HFFc6 (cell line): ENCODE results near the gene ZBED2. TPM values are rescaled to one million over a fixed set of nuclear protein-coding genes. Genes with fewer than 3 reads are reported as not detected.

Source experiments
- DNase-seq: peaks from one replicate; pipeline ENCODE4 v3.0.0-alpha.2; 2018
- H3K27ac Mint-ChIP-seq: 2 replicates; pipeline ENCODE4 v1.8.0; 2020; ENCODE audit warnings: mild to moderate bottlenecking, mixed read lengths
- H3K27me3 Mint-ChIP-seq: 2 replicates; pipeline ENCODE4 v1.8.0; 2021; ENCODE audit warnings: mild to moderate bottlenecking, moderate library complexity, mixed read lengths; ENCODE audit not compliant: insufficient read depth
- H3K36me3 Mint-ChIP-seq: 2 replicates; pipeline ENCODE4 v1.8.0; 2021; ENCODE audit warnings: low read depth, mixed read lengths
- H3K4me1 Mint-ChIP-seq: 2 replicates; pipeline ENCODE4 v1.8.0; 2020; ENCODE audit warnings: low read depth, mixed read lengths
- H3K4me3 Mint-ChIP-seq: 2 replicates; pipeline ENCODE4 v1.8.0; 2020; ENCODE audit warnings: mild to moderate bottlenecking, moderate library complexity, mixed read lengths
- H3K9me3 Mint-ChIP-seq: 2 replicates; pipeline ENCODE4 v1.8.0; 2020; ENCODE audit warnings: mild to moderate bottlenecking, mixed read lengths
- total RNA-seq, 6 experiments: library from RNA; stranded (reverse); fragmentation: NEBNext Ultra II Directional; extraction: Animal tissue kit (Norgen Biotek cat#: 25700); gene quantifications; 2 replicates in 1 of 6; 3 replicates in 5 of 6; pipeline ENCODE4 v1.2.3, GENCODE V29; 2021
- TF ChIP-seq, protein P1 (sequence below): fragments of 200-600 bp; sonication (generic); IDR thresholded peaks from 2 replicates; pipeline ENCODE4 v1.5.0; 2021; ENCODE audit warnings: antibody characterized with exemption, mild to moderate bottlenecking

ZBED2 gene
- total RNA-seq, 6 experiments from 2014 or later = 0.07 to 0.32 (median 0.20) TPM

DNA sequence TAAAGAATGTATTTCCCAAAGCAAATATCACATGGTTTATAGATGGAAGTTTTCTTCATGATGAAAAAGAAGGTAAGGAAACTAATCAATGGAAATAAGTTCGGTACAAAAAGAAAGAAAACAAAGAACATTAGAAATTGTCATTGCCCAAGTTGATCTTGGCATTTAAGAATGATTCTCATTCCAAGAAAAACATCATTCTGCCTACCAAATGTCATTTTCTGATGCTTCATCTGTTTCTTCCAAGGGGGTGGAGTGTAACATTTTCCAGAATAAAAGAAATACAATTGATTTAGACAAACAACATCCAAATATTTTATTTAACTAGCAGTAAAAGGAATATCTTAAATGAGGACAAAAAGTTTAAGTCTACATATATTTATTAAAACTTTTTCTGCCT lies 3.0 kb upstream of the ZBED2 start:
- no peak for DNase-seq
- H3K27ac Mint-ChIP-seq = no peak overlapping the region
- 0 out of 2 replicates have a peak, but pooled peaks cover 3% of the 10 kb centered on the region for H3K36me3 Mint-ChIP-seq
- H3K27me3 Mint-ChIP-seq = no peaks in the 10 kb centered on the region
- TF ChIP-seq, protein P1, sequence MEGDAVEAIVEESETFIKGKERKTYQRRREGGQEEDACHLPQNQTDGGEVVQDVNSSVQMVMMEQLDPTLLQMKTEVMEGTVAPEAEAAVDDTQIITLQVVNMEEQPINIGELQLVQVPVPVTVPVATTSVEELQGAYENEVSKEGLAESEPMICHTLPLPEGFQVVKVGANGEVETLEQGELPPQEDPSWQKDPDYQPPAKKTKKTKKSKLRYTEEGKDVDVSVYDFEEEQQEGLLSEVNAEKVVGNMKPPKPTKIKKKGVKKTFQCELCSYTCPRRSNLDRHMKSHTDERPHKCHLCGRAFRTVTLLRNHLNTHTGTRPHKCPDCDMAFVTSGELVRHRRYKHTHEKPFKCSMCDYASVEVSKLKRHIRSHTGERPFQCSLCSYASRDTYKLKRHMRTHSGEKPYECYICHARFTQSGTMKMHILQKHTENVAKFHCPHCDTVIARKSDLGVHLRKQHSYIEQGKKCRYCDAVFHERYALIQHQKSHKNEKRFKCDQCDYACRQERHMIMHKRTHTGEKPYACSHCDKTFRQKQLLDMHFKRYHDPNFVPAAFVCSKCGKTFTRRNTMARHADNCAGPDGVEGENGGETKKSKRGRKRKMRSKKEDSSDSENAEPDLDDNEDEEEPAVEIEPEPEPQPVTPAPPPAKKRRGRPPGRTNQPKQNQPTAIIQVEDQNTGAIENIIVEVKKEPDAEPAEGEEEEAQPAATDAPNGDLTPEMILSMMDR = no peak
- no peak overlapping the region for H3K4me3 Mint-ChIP-seq
- H3K4me1 Mint-ChIP-seq = peaks cover 50% of the 10 kb centered on the region
- H3K9me3 Mint-ChIP-seq = no peaks in the 10 kb centered on the region

DNA sequence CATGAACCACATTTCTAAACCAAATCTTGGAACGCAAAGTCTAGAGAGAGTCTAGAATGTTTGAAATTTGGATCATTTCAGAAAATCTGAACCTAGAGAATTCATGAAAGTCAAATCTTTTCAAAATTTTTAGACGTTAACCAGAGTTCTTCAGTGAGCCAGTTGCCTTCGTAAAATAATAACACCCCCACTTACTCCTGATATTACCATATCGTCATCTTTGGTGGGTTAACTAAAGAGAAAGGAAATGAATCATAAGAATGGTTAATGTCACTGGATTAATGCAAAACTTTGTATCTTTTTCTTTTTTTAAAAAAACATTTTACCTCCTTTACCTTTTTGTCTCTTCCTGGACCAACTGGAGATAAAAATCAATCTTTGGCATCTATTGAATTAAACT lies 1.2 kb upstream of the ZBED2 start:
- Mint-ChIP-seq H3K4me1 (peaks cover 69% of the 10 kb centered on the region), H3K27me3 (no peaks in the 10 kb centered on the region), H3K9me3 (no peaks in the 10 kb centered on the region), H3K4me3 (no peak overlapping the region), H3K27ac (no peak overlapping the region), H3K36me3 (0 out of 2 replicates have a peak, but pooled peaks cover 3% of the 10 kb centered on the region)
- TF ChIP-seq, protein P1 = no peak
- DNase-seq = no peak

DNA sequence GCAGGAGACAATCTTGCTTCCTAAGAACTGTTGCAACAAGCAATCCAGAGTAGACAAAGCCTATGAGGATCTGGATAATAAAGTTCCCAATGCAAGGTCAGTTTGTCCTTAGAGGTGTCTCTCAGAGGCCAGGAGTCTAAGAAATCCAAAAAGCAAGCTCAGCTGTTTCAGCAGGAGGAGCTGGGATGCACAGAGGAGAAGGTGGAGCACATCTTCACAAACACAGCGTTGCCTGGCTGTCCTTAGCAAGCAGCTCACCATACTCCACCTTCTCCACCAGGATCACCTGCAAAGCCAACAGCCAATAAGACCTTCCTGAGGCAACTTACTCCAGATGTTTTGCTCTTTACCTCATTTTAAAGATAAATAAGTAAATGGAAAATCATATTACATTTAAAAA lies 365 bp downstream of the ZBED2 start:
- Mint-ChIP-seq H3K36me3 (0 out of 2 replicates have a peak, but pooled peaks cover 3% of the 10 kb centered on the region), H3K27me3 (no peaks in the 10 kb centered on the region), H3K4me3 (no peak overlapping the region), H3K9me3 (no peaks in the 10 kb centered on the region), H3K4me1 (peaks cover 83% of the 10 kb centered on the region), H3K27ac (peak overlapping the region; percentile 72)
- TF ChIP-seq, protein P1 = no peak
- no peak for DNase-seq

- peak overlapping the region; percentile 72 for H3K27ac Mint-ChIP-seq
- H3K4me3 Mint-ChIP-seq = peak overlapping the region; percentile 49
- peaks cover 89% of the 10 kb centered on the region for H3K4me1 Mint-ChIP-seq
These were observed 941 bp downstream of the ZBED2 start for GRCh38 chr3:111594205-111594604.

DNA sequence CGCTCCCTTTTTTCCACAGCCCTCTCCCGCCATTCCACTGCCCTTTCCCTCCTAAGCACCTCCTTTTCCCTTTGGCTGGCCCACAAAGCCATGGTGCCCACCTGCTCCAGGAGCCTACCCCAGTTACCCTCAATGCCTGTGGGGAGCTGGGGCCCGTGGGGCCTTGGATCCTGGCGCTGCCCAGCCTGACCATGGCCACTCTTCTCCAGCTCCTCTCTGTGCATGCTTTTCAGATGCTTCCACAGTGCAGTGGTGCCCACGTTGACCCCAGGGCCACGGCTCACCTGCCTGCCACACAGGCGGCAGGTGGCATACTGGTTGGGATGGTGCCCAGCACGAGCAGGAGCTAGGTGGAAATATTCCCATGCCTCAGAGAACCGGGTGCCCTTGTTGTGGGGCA lies 1.5 kb downstream of the ZBED2 start:
- H3K36me3 Mint-ChIP-seq = 0 out of 2 replicates have a peak, but pooled peaks cover 3% of the 10 kb centered on the region
- no peaks in the 10 kb centered on the region for H3K9me3 Mint-ChIP-seq
- peak overlapping the region; percentile 49; the same call in 1 of the 2 replicates for H3K4me3 Mint-ChIP-seq
- DNase-seq = no peak
- no peaks in the 10 kb centered on the region for H3K27me3 Mint-ChIP-seq
- H3K27ac Mint-ChIP-seq = peak overlapping the region; percentile 72
- TF ChIP-seq, protein P1 = no peak
- H3K4me1 Mint-ChIP-seq = peaks cover 93% of the 10 kb centered on the region

More at GRCh38 chr3:111594205-111594604, 941 bp downstream of the ZBED2 start:
- H3K27me3 Mint-ChIP-seq = no peaks in the 10 kb centered on the region
- DNase-seq = peak; percentile 68
- 0 out of 2 replicates have a peak, but pooled peaks cover 3% of the 10 kb centered on the region for H3K36me3 Mint-ChIP-seq
- TF ChIP-seq, protein P1 = no peak
- H3K9me3 Mint-ChIP-seq = no peaks in the 10 kb centered on the region

GRCh38 chr3:111592936-111593335 lies 2.2 kb downstream of the ZBED2 start:
- no peak overlapping the region for H3K4me3 Mint-ChIP-seq

More at GRCh38 chr3:111592936-111593335, 2.2 kb downstream of the ZBED2 start:
- no peak for DNase-seq
- no peaks in the 10 kb centered on the region for H3K27me3 Mint-ChIP-seq
- peak overlapping the region; percentile 74 for H3K27ac Mint-ChIP-seq
- TF ChIP-seq, protein P1 = no peak
- H3K4me1 Mint-ChIP-seq = peaks cover 96% of the 10 kb centered on the region
- peaks cover 9% of the 10 kb centered on the region for H3K36me3 Mint-ChIP-seq
- H3K9me3 Mint-ChIP-seq = no peaks in the 10 kb centered on the region; the same call in 1 of the 2 replicates
